GM12801 (cell line): Measurements from ENCODE around the gene RIC3.

Experiments used
- CTCF ChIP-seq: IDR thresholded peaks from one replicate; pipeline ENCODE4 v1.5.1; 2011; ENCODE audit warnings: control low read depth; ENCODE audit not compliant: insufficient read length; ENCODE audit errors: extremely low read depth

RIC3 gene

GRCh38 chr11:8168485-8169257 is at the start of gene RIC3:
Gene RIC3, minus strand, starts transcription at chr11:8169025. Its CDS starts 36 bp downstream, at chr11:8168989.
- TF ChIP-seq CTCF, result no peak

GRCh38 chr11:8218409-8218808 is 49.6 kb upstream of the RIC3 start:
- TF ChIP-seq CTCF, result no peak

GRCh38 chr11:8217926-8218325 is 49.1 kb upstream of the RIC3 start:
- no peak for TF ChIP-seq CTCF

- TF ChIP-seq CTCF, result no peak
These were observed 48.3 kb upstream of the RIC3 start for GRCh38 chr11:8217136-8217535.

GRCh38 chr11:8213376-8213775 is 44.6 kb upstream of the RIC3 start:
- no peak for TF ChIP-seq CTCF

GRCh38 chr11:8209208-8209807 is 40.5 kb upstream of the RIC3 start:
- TF ChIP-seq CTCF, result no peak

GRCh38 chr11:8207080-8208000 is 38.5 kb upstream of the RIC3 start:
- no peak for TF ChIP-seq CTCF
